ENCODE results near the gene PCSK5.
"Not testable (repeated sequence)": the region's sequence is repeated elsewhere in the genome, so short reads cannot be mapped to it uniquely, and the experiment has no call there.

PCSK5 gene

GRCh38 chr9:76349865-76350264, 459.4 kb downstream of the PCSK5 start:
- DNase-seq (ENCODE audit: low read depth in 2 of 2, low spot score in 1 of 2), result no peak

GRCh38 chr9:76351006-76351405, 460.5 kb downstream of the PCSK5 start:
- DNase-seq (ENCODE audit: low read depth in 2 of 2, low spot score in 1 of 2), result no peak

GRCh38 chr9:76352026-76352620, 461.6 kb downstream of the PCSK5 start:
- DNase-seq (ENCODE audit: low read depth in 2 of 2, low spot score in 1 of 2), result no peak

- DNase-seq (ENCODE audit: low read depth in 2 of 2, low spot score in 1 of 2), result no peak
Measured at GRCh38 chr9:76353280-76353679, 462.8 kb downstream of the PCSK5 start.

- no peak for DNase-seq (ENCODE audit: low read depth in 2 of 2, low spot score in 1 of 2)
Measured at GRCh38 chr9:76354221-76354620, 463.7 kb downstream of the PCSK5 start.

- DNase-seq (ENCODE audit: low read depth in 2 of 2, low spot score in 1 of 2), result no peak
Measured at GRCh38 chr9:76355886-76356285, 465.4 kb downstream of the PCSK5 start.

GRCh38 chr9:76357555-76357954, 467.1 kb downstream of the PCSK5 start:
- DNase-seq (ENCODE audit: low read depth in 2 of 2, low spot score in 1 of 2), result no peak

GRCh38 chr9:76358628-76359280, 468.3 kb downstream of the PCSK5 start:
- no peak for DNase-seq (ENCODE audit: low read depth in 2 of 2, low spot score in 1 of 2)

- DNase-seq (ENCODE audit: low read depth in 2 of 2, low spot score in 1 of 2), result no peak
Measured at GRCh38 chr9:76359365-76359764, 468.9 kb downstream of the PCSK5 start.

- DNase-seq (ENCODE audit: low read depth in 2 of 2, low spot score in 1 of 2), result no peak
Measured at GRCh38 chr9:76359766-76360165, 469.3 kb downstream of the PCSK5 start.

- DNase-seq (ENCODE audit: low read depth in 2 of 2, low spot score in 1 of 2), result not testable (repeated sequence)
Measured at GRCh38 chr9:76362332-76363031, 472.0 kb downstream of the PCSK5 start.

- DNase-seq (ENCODE audit: low read depth in 2 of 2, low spot score in 1 of 2), result no peak
Measured at GRCh38 chr9:76363032-76363395, 472.5 kb downstream of the PCSK5 start.

- no peak for DNase-seq (ENCODE audit: low read depth in 2 of 2, low spot score in 1 of 2)
Measured at GRCh38 chr9:76365028-76365427, 474.6 kb downstream of the PCSK5 start.

- no peak for DNase-seq (ENCODE audit: low read depth in 2 of 2, low spot score in 1 of 2)
Measured at GRCh38 chr9:76366275-76366674, 475.8 kb downstream of the PCSK5 start.

GRCh38 chr9:76369583-76369982, 479.1 kb downstream of the PCSK5 start:
- DNase-seq (ENCODE audit: low read depth in 2 of 2, low spot score in 1 of 2), result no peak

- no peak for DNase-seq (ENCODE audit: low read depth in 2 of 2, low spot score in 1 of 2)
Measured at GRCh38 chr9:76370396-76371023, 480.0 kb downstream of the PCSK5 start.

GRCh38 chr9:76371901-76372300, 481.4 kb downstream of the PCSK5 start:
- no peak for DNase-seq (ENCODE audit: low read depth in 2 of 2, low spot score in 1 of 2)

GRCh38 chr9:76372336-76372735, 481.9 kb downstream of the PCSK5 start:
- no peak for DNase-seq (ENCODE audit: low read depth in 2 of 2, low spot score in 1 of 2)

GRCh38 chr9:76373173-76373783, 482.8 kb downstream of the PCSK5 start:
- DNase-seq (ENCODE audit: low read depth in 2 of 2, low spot score in 1 of 2), result no peak

GRCh38 chr9:76373784-76374474, 483.5 kb downstream of the PCSK5 start:
- DNase-seq (ENCODE audit: low read depth in 2 of 2, low spot score in 1 of 2), result no peak
